Hindlimb muscle (tissue), 1 donor: ENCODE measurements around the gene IL22. TPM values are rescaled to one million over a fixed set of nuclear protein-coding genes. Genes with fewer than 3 reads are reported as not detected.

Experiments
- DNase-seq: peaks from one replicate; pipeline ENCODE4 v3.0.0-alpha.2; 2013
- polyA plus RNA-seq: library from polyadenylated mRNA; unstranded; fragments of 120-200 nt; gene quantifications from one replicate; pipeline ENCODE4 v1.2.1, GENCODE V29; 2013; ENCODE audit not compliant: insufficient read length

Gene IL22
- polyA plus RNA-seq, 1 donor = not detected

DNA sequence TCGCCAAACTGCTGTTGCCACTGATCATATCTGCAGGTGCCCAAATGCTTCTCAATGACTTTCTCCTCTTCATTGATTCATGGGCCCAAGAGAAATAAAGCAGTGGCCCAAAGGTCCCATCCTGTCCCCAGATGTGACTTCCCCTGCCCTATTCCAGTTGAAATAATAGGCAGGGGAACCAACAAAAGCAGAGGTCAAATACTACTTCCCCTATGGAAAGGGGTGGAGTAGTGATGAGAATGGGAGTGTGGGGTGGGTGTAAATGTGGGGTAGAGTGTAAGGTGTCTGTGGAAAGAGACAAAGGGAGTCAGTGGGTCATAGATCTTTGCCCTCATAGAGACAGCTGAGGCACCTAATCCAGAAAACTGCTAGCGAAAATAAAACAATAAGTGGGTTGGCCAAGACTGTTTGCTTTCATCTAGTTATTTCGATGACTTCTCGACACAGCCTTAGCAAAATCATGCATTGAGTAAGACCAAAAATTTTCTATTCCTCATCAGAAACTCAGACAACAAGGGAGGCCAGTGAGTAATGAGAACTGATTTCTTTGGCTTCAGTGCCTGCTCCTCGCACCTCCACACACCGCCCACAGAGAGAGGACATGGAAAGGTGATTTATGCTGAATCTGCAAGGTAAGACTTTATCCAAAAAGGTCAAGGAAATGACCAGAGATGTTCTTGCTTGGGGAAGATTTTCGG lies 10.9 kb upstream of the IL22 start:
- DNase-seq = no peak

DNA sequence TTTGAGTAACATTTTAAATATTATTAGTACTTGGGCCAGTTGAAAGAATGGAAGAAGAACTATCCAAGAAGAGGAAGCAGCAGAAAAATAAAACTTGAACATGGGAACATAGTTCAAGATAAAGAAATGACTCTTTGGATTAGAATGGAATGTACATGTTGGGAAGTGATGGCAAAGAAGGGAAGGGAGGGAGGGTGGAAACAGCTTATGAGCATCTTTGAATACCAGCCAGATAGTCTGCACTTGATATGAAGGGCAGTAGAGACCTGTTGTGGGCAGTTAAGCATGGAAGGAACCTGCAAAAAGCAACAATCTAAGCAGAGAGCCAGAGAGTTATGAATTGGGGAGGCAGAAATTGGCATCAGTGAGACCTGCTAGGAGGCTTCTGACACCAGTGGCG lies 10.0 kb upstream of the IL22 start:
- DNase-seq = no peak

DNA sequence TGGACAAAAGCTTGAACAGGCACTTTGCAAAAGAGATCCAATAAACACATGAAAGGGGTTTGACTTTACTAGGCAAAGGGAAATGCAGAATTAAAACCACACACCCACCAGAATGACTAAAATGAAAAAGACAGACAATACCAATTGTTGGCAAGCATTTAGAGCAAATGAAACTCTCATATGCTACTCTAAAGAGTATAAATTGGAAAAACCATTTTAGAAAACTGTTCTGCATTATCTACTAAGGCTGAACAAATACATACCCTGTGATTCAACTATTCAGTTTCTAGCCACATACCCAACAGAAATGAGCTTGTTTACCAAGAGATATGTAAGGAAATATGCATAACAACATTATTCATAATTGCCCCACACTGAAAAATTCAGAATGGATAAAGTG lies 8.5 kb upstream of the IL22 start:
- DNase-seq = no peak

DNA sequence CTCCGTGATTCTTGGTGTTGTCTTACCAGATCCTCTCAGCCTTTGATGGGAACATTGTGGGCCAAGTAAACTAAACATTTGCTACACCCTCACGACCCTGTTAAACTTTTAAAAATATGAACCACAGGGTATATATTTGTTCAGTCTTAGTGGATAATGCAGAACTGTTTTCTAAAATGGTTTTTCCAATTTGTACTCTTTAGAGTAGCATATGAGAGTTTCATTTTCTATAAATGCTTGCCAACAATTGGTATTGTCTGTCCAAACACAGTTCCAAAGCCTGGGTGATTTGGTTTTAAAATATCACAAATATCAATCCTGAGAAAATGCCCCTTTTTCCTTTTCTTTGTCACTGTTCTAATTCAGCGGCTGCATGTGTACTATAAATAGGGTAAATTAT lies 6.7 kb upstream of the IL22 start:
- no peak for DNase-seq

DNA sequence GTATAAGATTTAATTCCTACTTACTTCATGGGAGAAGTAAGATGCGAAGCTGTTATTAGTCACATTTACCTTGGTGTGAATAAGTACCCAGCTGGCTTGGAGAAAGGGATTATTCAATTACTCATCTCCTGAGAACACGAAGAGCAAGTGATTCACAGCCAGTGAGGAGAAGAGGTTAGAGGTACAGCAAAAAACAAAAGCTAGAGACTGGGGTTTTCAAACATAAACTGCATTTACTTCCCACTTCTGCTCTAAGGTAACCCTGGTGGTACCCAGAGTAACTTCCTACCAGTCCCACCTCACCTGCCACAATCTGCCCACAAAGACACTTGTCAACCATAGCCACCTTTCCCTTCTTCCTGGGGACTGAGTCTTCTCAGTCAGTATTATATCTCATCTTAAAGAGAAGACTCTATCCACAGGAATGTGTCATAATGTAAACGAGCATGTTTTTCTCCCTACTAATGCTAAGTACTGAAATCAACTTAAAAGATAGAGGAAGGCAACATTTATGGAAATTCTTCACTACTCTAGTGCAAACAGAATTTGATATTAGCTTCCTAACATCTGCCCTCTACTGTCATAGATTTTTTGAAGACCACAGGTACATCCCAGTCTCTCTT lies 6.0 kb upstream of the IL22 start:
- DNase-seq = no peak

DNA sequence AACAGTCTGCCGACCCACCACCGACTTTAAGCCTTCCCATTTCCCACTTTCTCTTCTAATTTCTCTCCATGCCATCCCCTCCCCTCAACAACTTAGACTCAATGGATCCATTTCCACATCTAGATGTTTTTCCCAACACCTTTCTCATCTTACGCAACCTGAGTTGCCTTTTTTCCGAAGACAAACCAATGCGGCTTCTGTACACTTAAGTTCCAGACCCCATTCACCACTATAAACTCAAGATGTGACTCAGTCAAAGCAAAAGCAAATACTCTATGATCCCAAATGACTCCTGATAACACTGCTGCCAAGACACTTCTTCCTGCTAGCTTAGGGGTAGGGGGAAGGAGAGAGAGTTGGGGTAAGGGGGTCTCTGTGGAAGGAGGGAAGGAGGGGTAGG lies 1.3 kb downstream of the IL22 start:
- DNase-seq = no peak

DNA sequence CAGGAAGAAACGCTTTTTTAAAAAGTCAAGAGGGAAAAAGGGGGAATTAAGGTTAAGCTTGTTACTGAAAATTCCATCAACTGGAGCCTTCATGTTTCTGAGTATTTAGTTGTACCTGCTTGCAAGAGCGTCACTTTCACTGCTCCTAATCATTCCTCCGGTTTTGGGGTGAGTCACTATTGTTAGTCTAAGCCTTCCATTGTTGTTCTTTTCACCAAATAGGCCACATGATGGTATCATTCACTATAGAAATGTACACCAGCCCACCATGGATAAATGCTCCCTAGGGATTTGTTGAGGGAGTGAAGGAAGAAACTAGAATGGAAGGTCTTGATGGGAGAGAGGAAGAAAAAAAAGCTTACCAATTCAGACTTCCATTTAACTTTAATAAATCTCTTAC lies 3.0 kb downstream of the IL22 start:
- DNase-seq = no peak

DNA sequence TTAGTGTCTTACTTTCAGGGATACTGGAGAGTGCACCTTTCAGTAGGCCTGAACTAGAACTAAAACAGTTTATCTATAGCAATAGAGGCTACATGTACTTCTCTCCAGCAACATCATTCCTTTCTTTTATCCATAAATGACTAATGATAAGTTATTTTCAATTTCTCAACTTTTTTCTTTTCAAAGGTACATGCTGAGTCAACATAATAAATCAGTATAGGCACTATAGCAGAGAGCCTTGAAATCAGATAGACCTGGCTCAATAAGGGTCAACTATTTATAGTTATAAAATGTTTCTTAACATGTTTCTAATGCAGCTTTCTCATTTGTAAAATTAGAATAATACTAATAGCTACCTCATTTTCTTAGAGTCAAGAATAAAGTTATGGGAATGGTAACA lies 5.6 kb downstream of the IL22 start:
- DNase-seq = no peak

DNA sequence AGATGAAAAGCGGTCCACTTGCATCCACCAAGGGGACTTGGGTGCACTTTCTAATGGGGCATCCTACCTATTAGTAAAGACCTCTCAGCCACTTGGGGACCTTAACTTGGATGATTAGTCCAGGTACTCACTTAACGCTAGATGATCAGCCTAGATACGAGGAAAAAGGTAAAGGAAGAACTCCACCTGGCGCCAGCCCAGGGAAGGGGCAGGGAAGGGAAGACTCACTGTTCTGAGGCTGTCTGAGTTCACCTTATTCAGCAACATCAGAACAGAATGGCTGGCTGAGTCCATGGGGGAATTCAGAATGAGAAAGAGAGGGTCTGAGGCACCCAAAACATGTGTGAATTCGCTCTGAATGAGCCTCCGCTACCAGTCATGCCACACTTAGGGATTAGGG lies 7.1 kb downstream of the IL22 start:
- no peak for DNase-seq

DNA sequence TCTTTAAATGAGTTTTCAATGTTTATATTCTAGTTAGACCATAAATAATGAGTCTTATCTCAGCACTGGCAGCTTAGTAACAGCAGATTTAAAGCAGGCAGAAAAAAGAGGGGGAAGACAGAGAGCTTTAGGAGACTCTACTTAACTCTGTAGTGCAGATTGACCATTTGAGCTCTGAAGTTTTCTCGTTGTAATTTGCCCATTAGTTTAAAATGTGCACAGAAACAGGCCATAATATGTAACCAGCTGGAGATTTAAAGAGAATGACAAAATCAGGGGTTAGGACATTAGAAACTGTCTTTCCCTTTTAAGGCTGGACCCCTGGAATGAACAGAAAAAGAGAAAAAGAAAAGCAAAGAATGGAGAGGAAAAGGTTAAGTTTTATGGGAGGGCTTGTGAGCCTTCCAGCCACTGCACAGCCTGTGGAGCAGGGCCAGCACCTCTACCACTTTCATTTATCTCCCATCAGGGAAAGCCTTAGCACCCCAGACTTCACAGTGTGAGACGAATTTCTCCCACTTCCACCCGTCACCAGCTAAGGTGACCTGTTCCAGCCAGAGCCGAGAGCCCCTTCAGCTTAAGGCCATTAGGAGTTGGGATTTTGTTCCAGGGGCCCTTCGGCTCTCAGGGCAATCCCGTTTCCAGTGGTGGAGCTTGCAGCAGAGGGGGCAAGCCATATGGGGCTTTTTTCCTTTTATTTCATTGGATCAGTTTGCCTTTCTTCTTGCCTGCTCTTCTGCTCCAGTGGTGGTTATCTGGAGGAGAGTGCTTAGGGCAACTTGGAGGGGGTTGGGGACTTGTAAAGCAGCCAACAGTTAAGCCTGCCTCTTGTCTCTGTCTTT lies 8.0 kb downstream of the IL22 start:
- no peak for DNase-seq

DNA sequence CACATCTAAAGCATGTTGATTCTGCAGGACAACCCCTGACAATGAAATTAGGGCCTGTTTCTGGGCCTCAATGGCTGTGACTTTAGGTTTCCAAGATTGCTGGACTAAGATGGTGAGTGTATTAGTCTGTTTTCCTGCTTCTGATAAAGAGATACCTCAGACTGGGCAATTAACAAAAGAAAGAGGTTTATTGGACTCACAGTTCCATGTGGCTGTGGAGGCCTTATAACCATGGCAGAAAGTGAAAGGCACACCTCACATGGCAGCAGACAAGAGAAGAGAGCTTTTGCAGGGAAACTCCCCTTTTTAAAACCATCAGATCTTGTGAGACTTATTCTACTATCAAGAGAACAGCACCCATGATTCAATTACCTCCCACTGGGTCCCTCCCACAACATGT lies 10.6 kb downstream of the IL22 start:
- no peak for DNase-seq

DNA sequence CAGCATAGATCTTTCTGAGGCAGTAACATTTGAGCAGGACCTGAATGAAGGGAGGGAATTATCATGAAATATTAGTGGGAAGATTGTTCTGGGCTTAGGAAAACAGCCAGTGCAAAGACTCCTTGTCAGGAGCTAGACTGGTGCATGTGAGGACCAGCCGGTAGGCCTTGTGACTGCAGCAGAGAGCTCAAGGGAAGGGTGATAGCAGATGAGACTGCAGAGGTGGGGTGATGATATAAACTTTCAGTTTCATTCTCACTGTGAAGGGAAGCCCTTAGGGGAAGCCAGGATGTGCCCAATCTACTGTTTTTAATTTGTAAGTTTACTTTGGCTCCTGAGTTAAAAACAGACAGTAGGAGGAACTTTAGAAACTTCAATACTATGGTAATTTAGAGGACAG lies 12.4 kb downstream of the IL22 start:
- DNase-seq = no peak

DNA sequence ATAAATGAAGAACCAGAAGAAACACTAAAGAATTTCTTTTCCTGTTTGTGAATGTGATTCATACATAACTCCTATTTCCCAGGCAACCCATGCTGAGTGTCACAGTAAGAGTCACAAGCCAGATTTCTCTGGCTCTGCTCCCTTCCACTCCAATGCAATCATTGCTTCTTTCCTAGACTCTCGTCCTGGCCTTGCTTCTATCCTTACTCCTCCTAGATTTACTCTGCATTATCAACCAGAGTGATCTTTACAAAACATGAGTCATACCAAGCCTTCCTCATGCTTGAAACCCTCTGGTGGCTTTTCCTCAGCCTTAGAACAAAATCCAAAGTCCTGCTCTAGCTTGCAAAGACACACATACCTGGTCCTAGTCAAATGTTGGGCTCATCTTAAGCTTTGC lies 13.3 kb downstream of the IL22 start:
- no peak for DNase-seq

DNA sequence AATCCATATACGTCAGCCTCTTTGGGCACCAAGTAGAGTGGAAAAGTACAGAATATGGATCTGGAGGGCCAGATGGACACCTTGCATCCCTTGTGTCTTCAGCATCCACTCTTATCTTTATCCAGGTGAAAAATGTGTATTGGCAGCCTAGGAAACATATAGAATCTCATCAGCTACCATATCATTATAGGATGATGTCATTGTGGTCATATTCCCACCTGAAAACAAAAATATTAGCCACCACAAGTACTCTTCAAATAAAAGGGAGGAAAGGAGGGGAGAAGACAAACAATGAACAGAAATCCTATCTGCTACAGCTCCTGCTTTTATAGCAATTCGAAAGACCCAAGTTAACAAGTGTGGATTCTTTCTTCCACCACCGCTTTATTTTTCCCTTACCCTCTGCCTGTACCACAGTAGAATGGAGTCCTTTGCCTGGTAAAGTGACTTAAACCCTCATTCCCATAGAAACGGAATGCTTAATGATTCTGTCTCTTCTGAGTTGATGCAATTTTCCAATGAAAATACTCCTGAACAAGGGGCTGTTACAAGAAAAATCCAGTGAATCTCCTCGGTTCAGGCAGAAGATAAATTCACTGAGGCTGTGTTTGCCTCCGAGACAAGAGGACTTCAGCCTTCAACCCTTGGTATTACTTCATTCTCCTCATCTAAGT lies 14.0 kb downstream of the IL22 start:
- no peak for DNase-seq

DNA sequence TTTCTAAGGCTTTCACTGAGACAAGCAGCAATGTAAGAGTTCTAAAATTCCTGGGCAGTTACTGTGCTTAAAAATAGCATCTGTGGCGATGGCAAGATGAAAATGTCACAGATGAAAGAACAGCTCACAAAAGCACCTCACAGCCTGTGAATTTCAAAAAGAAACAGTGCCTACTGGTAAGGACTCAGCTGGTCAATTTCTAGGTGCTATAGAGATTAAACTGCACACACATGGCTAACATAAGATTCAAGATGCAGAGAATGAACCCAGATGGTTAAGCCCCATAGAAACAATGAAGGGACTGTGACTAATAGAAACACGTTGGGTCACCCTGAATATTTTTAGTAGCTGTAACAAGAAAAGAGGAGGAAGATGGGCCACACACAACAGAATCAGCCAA lies 15.8 kb downstream of the IL22 start:
- no peak for DNase-seq

DNA sequence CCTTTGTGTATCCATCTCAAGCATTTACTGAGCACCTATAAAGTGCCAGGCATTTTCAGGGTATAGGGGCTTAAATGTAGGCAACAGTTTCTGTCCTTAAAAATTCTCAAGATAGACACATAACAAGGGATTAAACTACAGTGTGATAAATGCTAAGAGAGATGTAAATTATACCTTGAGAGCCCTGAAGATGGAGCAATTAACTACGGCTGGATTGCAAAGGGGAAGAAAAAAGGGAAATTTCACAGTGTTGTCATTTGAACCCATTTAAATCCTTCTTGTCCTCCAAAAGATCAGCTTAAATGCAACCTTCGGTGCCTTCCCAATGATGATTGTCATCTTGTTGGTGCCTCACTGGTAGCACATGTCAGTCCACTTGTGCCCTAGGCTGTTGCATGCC lies 16.3 kb downstream of the IL22 start:
- no peak for DNase-seq

DNA sequence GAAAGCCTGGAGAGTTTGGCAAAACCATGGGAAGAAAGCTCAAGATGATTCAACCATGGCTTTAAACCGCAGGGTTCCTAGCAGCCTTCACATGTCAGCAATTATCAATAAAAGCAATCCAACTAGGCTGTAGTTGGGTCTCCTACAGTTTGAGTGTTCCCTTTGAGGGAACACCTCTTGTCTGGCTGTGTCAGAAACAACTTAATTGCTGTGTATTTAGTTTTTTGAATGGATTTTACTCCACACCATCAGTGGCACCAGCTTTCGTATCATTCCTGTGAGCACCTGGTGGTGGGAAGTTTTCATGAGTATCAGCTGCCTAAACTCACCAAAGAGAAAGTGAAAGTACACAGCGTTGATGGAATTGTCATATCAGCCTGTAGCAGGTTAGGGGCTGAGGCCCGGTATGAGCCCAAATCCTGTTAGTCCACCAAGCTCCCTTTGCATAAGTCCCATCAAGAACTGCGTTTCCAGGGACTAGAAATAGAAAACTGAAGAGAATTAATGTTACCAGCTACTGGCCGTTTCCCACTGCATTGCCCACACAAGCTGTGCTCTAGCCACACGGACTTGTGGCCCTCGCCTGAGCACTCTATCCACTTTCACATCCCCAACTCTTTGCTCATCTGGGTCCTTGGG lies 16.9 kb downstream of the IL22 start:
- no peak for DNase-seq

DNA sequence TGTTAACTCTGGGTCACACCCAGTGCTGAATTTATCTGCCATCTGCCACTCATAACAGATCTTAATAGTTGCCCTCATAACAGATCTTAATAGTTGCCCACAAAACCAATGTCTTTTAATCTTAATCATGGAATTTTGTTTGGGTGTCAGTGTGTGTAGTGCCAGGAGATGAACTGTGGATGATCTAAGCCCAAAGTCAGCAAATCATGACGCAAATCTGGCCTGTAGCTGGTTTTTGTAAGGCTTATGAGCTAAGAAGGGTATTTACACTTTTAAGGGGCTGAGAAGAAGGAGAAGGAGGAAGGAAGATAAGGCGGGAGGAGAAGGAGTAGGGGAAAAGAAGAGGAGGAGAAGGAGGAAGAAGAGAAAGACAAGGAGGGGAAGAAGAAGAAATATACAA lies 17.8 kb downstream of the IL22 start:
- no peak for DNase-seq

DNA sequence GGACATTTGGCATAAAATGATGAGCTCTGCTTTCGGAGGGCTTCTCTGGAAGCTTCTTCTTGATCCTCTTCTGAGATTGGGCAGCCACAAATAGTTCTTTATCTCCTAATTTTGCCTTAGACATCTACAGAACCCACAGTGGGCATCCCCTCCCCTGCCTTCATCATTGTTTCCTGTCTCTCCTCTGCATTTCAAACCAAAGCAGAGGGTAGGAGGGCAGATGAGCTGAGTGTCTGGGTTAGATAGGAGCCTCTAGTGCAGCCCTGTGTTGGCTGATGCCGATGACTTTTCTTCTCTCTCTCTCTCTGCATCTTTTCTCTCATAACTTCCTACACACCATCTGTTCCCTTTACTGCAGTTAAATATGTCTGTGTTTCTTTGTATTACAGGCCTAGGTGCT lies 19.3 kb downstream of the IL22 start:
- DNase-seq = no peak

DNA sequence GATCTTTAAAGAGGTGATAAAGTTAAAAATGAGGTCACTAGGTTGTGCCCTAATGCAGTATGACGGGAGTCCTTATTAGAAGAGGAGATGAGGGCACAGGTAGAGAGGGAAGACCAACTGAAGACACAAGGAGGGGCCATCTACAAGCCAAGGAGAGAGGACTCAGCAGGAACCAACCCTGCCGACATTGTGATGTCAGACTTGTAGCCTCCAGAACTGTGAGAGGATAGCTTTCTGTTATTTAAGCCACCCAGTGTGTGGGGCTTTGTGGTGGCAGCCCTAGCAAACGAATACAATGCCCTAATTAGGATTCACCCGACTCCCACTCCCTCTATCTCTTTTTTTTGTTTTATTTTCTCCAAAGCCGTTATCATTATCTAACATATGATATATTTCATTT lies 19.9 kb downstream of the IL22 start:
- no peak for DNase-seq

DNA sequence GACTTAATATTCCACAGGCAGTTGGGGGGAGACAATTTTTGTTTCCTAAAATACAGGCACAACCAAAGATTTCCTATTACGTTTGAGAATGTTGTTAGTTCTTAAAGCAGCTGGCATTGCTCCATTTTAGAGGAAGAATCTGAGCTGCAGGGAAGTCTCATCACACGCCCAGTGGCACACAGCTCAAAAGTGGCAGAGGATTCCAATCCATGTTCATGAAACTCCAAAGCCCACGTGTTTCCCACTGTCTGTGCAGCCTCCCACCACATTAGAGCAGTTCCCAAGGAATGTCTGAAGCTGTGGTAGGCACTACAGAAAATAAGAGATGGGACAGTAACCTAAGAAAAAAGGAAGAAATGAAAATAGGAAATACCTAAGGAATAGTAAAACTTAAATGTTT lies 21.7 kb downstream of the IL22 start:
- DNase-seq = no peak

DNA sequence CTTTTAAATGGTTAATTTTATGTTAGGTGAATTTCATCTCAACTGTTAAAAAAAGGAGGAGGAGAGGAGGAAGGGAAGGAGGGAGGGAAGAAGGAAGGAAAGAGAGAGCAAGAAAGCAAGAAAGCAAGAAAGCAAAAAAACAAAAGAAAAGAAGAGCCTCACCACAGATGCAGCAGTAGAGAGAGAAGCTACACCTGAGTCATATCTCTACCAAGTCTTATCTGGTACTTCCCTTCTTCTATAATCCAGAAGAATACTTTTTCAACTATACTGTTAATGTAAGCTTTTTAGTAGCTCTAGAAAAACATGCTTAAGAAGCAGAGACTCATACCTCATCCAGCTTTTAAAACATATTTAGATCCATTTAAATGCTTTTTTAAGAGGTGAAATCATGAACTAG lies 22.2 kb downstream of the IL22 start:
- no peak for DNase-seq

DNA sequence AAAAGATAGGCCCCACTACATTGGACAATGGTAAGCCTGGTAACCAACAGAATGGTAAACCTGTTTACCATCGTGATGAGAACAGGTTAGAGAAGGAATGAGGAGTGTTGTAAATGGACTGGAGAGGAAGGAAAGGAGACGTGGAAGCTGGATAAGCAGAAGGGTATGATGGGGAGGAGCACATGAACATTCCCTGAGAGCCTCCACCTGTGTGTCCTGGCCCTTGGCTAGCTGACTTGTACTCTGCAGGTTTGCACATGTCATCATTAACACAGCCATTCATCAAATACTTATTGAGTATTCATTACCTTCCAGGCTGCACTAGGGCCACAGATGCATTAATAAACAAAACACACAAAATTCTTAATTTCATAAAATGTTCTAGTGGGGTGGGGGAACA lies 23.4 kb downstream of the IL22 start:
- DNase-seq = no peak
